AG09319 (cell line): ENCODE measurements around the gene DOK5.
A peak's percentile ranks its signal among the peaks of the same experiment; 100 is the strongest.

Experiments used
- DNase-seq: peaks from one replicate; pipeline ENCODE4 v3.0.0-alpha.2; 2010; ENCODE audit warnings: low read depth; ENCODE audit errors: extremely low read depth
- TF ChIP-seq, protein P1 (sequence below): IDR thresholded peaks from 2 replicates; pipeline ENCODE4 v1.5.1; 2011; ENCODE audit warnings: low read depth, mild to moderate bottlenecking, inconsistent platforms, low read length, moderate library complexity

The DOK5 gene

DNA sequence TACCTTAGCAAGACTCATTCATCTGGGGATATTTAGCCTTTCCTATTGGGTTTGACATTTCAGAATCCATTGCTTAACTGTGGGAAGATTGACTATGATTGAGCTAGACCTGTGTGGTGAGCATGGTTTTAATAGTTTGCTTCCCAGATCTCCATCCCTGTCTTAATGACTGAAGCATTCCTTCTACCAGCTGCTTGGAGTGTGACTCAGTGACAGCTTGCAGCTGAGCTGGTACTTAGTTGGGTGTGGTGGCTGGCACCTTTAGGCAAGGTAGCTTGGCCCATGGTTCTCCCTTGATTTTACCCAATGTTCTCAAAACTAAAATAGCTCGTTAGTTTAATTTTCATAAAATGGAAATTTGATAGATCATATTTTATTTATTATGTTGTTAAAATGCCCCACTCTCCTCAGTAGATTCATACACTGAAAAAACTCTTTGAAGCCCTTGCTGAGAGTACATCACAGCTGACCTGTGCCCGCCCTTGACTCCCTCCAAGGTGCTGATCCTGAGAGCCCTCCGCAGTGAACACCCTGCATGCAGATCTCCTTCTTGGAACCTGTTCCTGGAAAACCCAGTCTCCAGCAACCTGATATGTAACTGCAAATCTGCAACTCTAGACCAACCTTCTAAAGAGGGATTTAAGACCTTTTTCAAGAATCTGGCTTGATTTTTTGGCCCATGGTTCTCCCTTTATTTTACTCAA lies 19.1 kb downstream of the DOK5 start:
- no peak for DNase-seq
- TF ChIP-seq, protein P1, sequence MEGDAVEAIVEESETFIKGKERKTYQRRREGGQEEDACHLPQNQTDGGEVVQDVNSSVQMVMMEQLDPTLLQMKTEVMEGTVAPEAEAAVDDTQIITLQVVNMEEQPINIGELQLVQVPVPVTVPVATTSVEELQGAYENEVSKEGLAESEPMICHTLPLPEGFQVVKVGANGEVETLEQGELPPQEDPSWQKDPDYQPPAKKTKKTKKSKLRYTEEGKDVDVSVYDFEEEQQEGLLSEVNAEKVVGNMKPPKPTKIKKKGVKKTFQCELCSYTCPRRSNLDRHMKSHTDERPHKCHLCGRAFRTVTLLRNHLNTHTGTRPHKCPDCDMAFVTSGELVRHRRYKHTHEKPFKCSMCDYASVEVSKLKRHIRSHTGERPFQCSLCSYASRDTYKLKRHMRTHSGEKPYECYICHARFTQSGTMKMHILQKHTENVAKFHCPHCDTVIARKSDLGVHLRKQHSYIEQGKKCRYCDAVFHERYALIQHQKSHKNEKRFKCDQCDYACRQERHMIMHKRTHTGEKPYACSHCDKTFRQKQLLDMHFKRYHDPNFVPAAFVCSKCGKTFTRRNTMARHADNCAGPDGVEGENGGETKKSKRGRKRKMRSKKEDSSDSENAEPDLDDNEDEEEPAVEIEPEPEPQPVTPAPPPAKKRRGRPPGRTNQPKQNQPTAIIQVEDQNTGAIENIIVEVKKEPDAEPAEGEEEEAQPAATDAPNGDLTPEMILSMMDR = no peak

DNA sequence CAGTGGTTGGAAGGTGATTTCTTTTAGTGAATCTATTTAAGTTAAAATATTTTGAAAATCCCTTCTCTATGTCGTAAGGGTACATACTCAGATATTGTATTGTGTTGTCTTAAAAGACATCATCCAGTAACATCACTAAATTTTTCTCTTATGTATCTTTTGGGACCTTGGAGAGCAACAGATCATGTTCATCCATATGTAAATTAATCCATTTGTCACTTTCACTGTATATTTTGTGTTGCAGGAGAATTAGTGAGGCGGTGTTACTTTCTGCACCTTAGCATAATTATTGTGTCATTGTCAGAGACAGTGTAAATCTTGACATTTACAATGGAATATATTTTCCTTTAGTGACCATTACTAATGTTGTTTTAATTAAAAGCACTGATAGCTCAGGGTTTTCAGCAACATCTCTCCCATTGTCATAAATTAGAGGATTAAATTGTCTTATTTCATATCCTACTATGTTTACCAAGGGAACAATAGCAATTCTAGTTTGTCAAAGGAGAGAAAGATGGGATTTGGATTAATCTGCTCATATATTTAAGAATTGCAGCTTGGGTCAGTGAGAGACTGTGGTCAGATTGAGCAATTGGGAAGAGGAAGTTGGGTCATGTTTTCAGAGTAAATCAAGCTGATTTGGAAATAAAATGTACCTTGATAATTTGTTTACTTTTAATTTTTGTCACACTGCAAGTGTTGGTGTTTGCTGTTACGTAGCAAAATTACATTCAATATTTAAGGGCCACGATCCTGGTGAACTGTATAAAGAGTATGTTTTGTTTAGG lies 22.7 kb downstream of the DOK5 start:
- no peak for DNase-seq
- TF ChIP-seq, protein P1 = no peak

DNA sequence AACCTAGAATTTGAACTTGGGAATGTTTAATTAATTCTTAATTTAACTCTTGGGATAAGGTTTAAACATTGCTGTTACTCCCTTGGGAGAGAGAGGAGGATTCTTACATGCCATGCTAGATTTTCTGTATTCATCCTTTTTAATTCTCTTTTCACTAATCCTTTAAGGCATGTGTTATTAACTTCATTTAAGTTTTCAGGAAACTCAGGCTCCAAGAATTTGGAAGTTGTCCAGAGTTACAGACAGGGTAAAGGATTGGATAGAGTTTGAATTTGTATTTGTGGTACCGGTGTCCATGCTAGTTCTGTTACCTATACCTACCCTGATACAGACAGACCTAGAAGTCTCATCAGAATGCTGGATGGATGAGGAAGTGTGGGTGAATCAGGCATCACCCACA lies 23.7 kb downstream of the DOK5 start:
- DNase-seq = no peak
- TF ChIP-seq, protein P1 = no peak

DNA sequence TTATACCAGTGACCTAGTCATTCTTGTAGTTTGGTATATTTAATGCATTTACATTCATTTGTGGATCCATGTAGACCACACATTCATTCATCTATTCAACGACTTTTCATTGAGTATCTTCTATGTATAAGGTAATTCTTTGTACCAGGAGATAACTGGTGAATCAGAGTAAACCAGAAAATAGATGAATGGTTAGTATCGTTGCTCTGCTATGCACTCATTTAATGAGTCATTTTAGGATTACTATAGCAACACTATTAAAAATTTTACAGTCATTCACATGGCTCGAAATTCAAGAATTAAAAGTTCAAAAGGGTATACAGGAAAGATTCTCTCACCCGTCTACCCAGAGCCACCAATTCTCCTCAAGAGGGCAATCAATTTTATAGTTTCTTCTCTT lies 26.8 kb downstream of the DOK5 start:
- DNase-seq = no peak
- TF ChIP-seq, protein P1 = no peak

DNA sequence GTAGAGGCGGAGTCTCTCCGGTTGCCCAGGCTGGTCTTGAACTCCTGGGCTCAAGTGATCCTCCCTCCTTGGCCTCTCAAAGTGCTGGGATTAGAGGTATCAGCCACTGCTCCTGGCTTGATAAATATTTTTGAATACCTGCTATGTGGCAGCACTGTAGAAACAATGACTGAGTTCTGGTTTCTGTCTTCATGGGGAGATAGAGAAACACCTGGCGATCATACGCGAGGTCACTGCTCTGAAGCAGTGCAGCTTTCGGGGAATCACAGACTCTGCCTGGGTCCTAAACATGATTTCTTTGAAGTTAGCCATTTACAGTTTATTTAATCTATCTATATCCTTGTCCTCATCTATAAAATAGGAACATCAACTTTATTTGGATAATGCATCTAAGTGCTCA lies 31.2 kb downstream of the DOK5 start:
- TF ChIP-seq, protein P1 = no peak
- no peak for DNase-seq

DNA sequence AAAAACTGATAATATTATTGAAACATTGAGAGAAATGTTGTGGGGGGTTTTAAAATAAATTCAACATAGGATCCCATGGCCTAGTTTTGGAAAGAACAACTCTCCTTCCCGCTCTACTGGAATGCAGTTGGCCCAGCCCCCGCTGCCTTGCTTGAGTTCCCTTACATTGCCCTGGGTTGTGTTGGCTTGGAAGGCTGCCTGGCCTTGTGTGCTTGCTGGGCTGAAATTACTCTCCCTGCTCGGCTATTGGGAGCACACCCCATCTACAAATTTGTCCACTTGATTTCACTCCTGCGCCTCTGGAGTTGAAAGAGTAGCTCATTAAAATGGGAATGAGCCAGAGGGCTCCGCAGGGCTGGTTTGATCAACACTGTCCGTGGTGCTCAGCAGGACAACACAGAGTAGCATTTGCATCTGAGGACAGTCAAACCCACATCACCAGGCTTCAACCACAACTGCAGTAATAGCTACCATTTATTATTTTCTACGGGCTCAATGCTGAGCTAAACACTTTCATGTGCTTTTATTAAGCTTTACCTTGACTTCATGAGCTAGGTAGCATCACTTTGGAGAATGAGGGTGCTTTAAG lies 35.2 kb downstream of the DOK5 start:
- TF ChIP-seq, protein P1 = no peak
- peak; percentile 18 for DNase-seq

DNA sequence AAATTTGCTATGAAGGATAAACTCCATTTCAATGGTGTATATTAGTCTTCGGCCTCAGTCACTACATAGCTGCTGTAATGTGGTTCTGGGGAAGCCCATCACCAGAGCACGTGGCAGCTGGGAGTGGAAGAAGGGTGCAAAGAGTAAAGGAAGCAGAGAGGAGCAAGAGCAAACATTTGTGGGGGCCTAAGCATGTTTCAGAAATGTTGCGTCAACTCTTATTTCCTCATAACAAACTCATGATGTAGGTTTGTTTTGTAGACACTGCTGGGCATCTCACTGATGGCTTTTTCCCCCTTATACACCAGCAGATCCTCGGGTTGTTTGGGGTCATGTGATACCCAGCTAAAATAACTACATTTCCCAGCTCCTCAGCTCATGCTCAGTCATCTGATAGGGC lies 37.3 kb downstream of the DOK5 start:
- DNase-seq = no peak
- TF ChIP-seq, protein P1 = no peak
